Loucy (cell line): Measurements from ENCODE around the gene NUP58.
"Not testable (repeated sequence)": the region's sequence is repeated elsewhere in the genome, so short reads cannot be mapped to it uniquely, and the experiment has no call there.

ENCODE experiments used
- H2AFZ ChIP-seq: fragments of 200-600 bp; sonication (generic); 2 replicates; pipeline ENCODE4 v1.6.0; 2016; ENCODE audit warnings: antibody characterized with exemption, mild to moderate bottlenecking, low read length, moderate library complexity
- H3F3A ChIP-seq: fragments of 200-600 bp; 2 replicates; pipeline ENCODE4 v1.6.0; 2016; ENCODE audit warnings: antibody characterized with exemption, low read depth, mild to moderate bottlenecking
- H3K27me3 ChIP-seq: fragments of 200-600 bp; sonication (generic); 2 replicates; pipeline ENCODE4 v1.6.1; 2014; ENCODE audit warnings: low read length, mild to moderate bottlenecking; ENCODE audit not compliant: insufficient read depth, poor library complexity, severe bottlenecking
- H3K36me3 ChIP-seq: fragments of 200-600 bp; sonication (generic); 2 replicates; pipeline ENCODE4 v1.6.1; 2016; ENCODE audit warnings: low read length; ENCODE audit not compliant: insufficient read depth
- H3K4me1 ChIP-seq: fragments of 200-600 bp; sonication (generic); 2 replicates; pipeline ENCODE4 v1.5.1; 2014; ENCODE audit warnings: low read length, mild to moderate bottlenecking; ENCODE audit not compliant: insufficient read depth, poor library complexity, severe bottlenecking
- H3K4me2 ChIP-seq: fragments of 200-600 bp; sonication (generic); 2 replicates; pipeline ENCODE4 v1.6.0; 2014; ENCODE audit warnings: antibody characterized with exemption, low read length, low read depth, mild to moderate bottlenecking; ENCODE audit not compliant: poor library complexity, severe bottlenecking
- H3K4me3 ChIP-seq: fragments of 200-600 bp; sonication (generic); 2 replicates; pipeline ENCODE4 v1.5.1; 2014; ENCODE audit warnings: low read length, mild to moderate bottlenecking, mixed read lengths; ENCODE audit not compliant: poor library complexity, severe bottlenecking
- H3K79me2 ChIP-seq: fragments of 200-600 bp; sonication (generic); 2 replicates; pipeline ENCODE4 v1.6.1; 2014; ENCODE audit warnings: low read length; ENCODE audit not compliant: insufficient read depth
- H3K9ac ChIP-seq: fragments of 200-600 bp; sonication (generic); 2 replicates; pipeline ENCODE4 v1.6.0; 2014; ENCODE audit warnings: mild to moderate bottlenecking, low read depth, low read length, moderate library complexity; ENCODE audit not compliant: poor library complexity, severe bottlenecking
- H3K9me2 ChIP-seq: fragments of 200-600 bp; sonication (generic); replicated peaks from 2 replicates; pipeline ENCODE4 v1.6.1; 2016; ENCODE audit warnings: low read depth, low read length, mixed read lengths
- H3K9me3 ChIP-seq: fragments of 200-600 bp; sonication (generic); 2 replicates; pipeline ENCODE4 v1.6.1; 2014; ENCODE audit warnings: mild to moderate bottlenecking, antibody characterized with exemption, low read length, low read depth; ENCODE audit not compliant: insufficient read depth
- H4K20me1 ChIP-seq: fragments of 200-600 bp; sonication (generic); 2 replicates; pipeline ENCODE4 v1.6.0; 2014; ENCODE audit warnings: antibody characterized with exemption, low read length, mild to moderate bottlenecking; ENCODE audit not compliant: insufficient read depth, poor library complexity, severe bottlenecking
- CTCF ChIP-seq: fragments of 200-600 bp; sonication (generic); conservative IDR thresholded peaks from 2 replicates; pipeline ENCODE4 v1.5.1; 2014; ENCODE audit warnings: mild to moderate bottlenecking, antibody characterized with exemption, low read length
- EZH2phosphoT487 ChIP-seq: fragments of 200-600 bp; IDR thresholded peaks from 2 replicates; pipeline ENCODE4 v1.6.1; 2018; ENCODE audit warnings: antibody characterized with exemption, mild to moderate bottlenecking, moderate library complexity, borderline replicate concordance

The NUP58 gene

GRCh38 chr13:25354377-25354776 lies 53.0 kb downstream of the NUP58 start:
- no peak for TF ChIP-seq CTCF
- TF ChIP-seq EZH2phosphoT487 = no peak
- Histone ChIP-seq H3F3A (no peaks in the 10 kb centered on the region), H3K9ac (no peak overlapping the region)

GRCh38 chr13:25360443-25360842 lies 59.0 kb downstream of the NUP58 start:
- not testable (repeated sequence) for H3K79me2 ChIP-seq, H3K4me3 ChIP-seq, H3K27me3 ChIP-seq, H3F3A ChIP-seq, H4K20me1 ChIP-seq, H2AFZ ChIP-seq, H3K4me2 ChIP-seq, H3K4me1 ChIP-seq, H3K36me3 ChIP-seq, H3K9ac ChIP-seq, H3K9me2 ChIP-seq, H3K9me3 ChIP-seq

More at GRCh38 chr13:25354377-25354776, 53.0 kb downstream of the NUP58 start:
- no peak overlapping the region for H2AFZ ChIP-seq
- H3K4me2 ChIP-seq = no peak overlapping the region
- H3K79me2 ChIP-seq = no peaks in the 10 kb centered on the region
- no peak overlapping the region for H3K4me3 ChIP-seq
- no peaks in the 10 kb centered on the region for H3K36me3 ChIP-seq
- H3K4me1 ChIP-seq = no peaks in the 10 kb centered on the region
- H3K9me2 ChIP-seq = no peaks in the 10 kb centered on the region
- H4K20me1 ChIP-seq = no peaks in the 10 kb centered on the region
- no peaks in the 10 kb centered on the region for H3K9me3 ChIP-seq
- H3K27me3 ChIP-seq = no peaks in the 10 kb centered on the region

- Histone ChIP-seq H2AFZ (no peak overlapping the region), H3K9me2 (no peaks in the 10 kb centered on the region), H3F3A (no peaks in the 10 kb centered on the region), H3K9ac (no peak overlapping the region), H4K20me1 (no peaks in the 10 kb centered on the region), H3K4me3 (no peak overlapping the region), H3K4me2 (no peak overlapping the region), H3K36me3 (no peaks in the 10 kb centered on the region), H3K27me3 (no peaks in the 10 kb centered on the region), H3K4me1 (no peaks in the 10 kb centered on the region), H3K79me2 (no peaks in the 10 kb centered on the region), H3K9me3 (no peaks in the 10 kb centered on the region)
- TF ChIP-seq CTCF (no peak), EZH2phosphoT487 (no peak)
These were observed 64.4 kb downstream of the NUP58 start for GRCh38 chr13:25365720-25366235.

- Histone ChIP-seq H3K79me2 (no peaks in the 10 kb centered on the region), H3K9ac (no peak overlapping the region), H3K4me1 (no peaks in the 10 kb centered on the region), H3K9me3 (no peaks in the 10 kb centered on the region), H3K4me3 (no peak overlapping the region), H2AFZ (no peak overlapping the region), H3F3A (no peaks in the 10 kb centered on the region), H4K20me1 (no peaks in the 10 kb centered on the region), H3K9me2 (no peaks in the 10 kb centered on the region), H3K36me3 (no peaks in the 10 kb centered on the region), H3K4me2 (no peak overlapping the region), H3K27me3 (no peaks in the 10 kb centered on the region)
- no peak for TF ChIP-seq EZH2phosphoT487
- TF ChIP-seq CTCF = no peak
These were observed 69.9 kb downstream of the NUP58 start for GRCh38 chr13:25371158-25371874.
